GM13976 (cell line): Measurements from ENCODE around the gene MUCL3.

ENCODE experiments used
- DNase-seq: peaks from one replicate; pipeline ENCODE4 v3.0.0; 2012; ENCODE audit warnings: low spot score
- CTCF ChIP-seq: IDR thresholded peaks from 2 replicates; pipeline ENCODE4 v1.5.1; 2012; ENCODE audit warnings: borderline replicate concordance, mild to moderate bottlenecking; ENCODE audit not compliant: insufficient read depth; ENCODE audit errors: extremely low read depth, missing control alignments, control extremely low read depth
- in situ Hi-C: fragments of 300-500 bp; cut with MboI; formaldehyde crosslinking; loops from one replicate; pipeline ENCODE4 v1.12.0; 2022; ENCODE audit warnings: low sequenced_read_pairs, mixed read lengths, inconsistent platforms; ENCODE audit not compliant: unreplicated experiment

MUCL3 gene

DNA sequence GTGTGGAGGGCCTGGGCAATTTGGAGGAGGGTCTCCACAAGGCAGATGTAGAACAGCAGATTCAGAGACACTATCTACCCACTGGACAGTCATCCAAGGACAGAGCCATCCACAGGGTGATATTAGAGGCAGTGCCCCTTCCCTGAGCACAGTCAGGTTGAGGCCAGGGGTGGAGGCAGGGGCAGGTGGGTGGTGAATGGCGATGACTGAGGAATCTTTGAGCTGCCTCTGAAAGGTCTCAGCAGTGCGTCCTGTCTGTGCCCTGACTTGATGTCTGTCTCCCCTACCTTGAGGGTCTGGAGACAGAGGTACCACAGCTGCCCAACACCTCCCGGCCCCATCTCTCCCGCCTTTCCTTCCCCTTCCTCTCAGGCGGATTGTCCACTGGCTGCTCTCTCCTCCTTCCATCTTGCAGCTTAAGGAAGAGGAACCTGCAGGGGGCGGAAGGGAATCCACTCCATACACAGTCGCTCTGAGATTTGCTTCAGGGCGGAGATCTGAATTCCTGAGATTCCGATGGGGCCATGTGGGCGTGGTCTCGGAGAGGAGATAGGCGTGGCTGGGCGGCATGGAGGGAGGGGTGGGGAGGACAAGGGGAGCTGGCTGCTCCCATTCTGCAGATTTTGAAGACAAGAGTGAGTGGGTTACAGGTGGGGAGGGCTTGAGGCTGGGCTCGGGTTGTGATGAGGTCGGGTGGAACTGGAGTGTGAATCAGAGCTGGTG lies 1.7 kb downstream of the MUCL3 start:
- in situ Hi-C loops = no loop called here
- TF ChIP-seq CTCF = no peak
- no peak for DNase-seq

GRCh38 chr6:30944051-30944450 lies 3.3 kb downstream of the MUCL3 start:
- in situ Hi-C loops = no loop called here
- TF ChIP-seq CTCF = no peak
- DNase-seq = no peak

DNA sequence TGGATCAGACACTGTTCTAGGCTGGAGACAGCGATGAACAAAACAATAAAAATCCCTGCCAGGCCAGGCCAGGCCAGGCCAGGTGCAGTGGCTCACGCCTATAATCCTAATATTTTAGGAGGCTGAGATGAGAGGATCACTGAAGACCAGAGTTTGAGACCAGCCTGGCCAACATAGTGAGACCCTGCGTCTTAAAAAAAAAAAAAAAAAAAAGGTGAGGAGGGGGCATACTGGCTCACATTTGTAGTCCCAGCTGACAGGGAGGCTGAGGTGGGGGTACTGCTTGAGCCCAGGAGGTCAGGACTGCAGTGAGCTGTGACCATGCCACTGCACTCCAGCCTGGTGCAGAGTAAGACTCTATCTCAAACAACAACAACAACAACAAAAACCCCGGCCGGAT lies 4.5 kb downstream of the MUCL3 start:
- no peak for TF ChIP-seq CTCF
- DNase-seq = no peak
- in situ Hi-C loops = no loop called here

DNA sequence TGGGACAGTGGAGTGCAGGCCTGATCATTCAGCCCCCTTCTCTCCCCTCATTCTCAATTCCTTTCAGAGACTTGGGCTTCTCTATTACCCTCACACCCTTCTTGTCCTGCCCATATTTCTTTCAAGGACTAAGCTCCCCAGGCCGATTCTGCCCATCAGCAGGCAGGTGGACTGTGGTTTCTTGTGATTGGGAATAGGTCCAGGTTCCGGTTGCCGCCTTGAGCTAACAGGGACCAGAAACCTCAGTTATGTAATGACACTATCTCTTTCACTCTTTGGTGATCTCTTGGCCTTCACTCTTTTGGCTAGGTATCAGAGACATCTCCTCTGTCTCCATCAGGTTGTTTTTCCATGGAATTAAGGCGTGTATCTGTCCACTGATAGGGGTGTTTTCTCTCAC lies 6.5 kb downstream of the MUCL3 start:
- TF ChIP-seq CTCF = no peak
- in situ Hi-C loops = no loop called here
- no peak for DNase-seq

GRCh38 chr6:30948811-30949210 lies 8.0 kb downstream of the MUCL3 start:
- no peak for DNase-seq
- in situ Hi-C loops = no loop called here
- TF ChIP-seq CTCF = no peak

GRCh38 chr6:30951907-30952469 lies 11.2 kb downstream of the MUCL3 start:
- TF ChIP-seq CTCF = no peak

More at GRCh38 chr6:30951907-30952469, 11.2 kb downstream of the MUCL3 start:
- DNase-seq = no peak
- in situ Hi-C loops = no loop called here
